Measurements from ENCODE around the gene RALA. TPM values are rescaled to one million over a fixed set of nuclear protein-coding genes. Genes with fewer than 3 reads are reported as not detected.

Gene RALA, protein sequence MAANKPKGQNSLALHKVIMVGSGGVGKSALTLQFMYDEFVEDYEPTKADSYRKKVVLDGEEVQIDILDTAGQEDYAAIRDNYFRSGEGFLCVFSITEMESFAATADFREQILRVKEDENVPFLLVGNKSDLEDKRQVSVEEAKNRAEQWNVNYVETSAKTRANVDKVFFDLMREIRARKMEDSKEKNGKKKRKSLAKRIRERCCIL
- polyA plus RNA-seq: 10 to 100 TPM; 28.9 to 33.7 (median 28.9) TPM

- Mint-ChIP-seq H3K27me3 (ENCODE audit: low read depth in 3 of 3) (peaks cover 1 to 8% (median 4%) of the 10 kb centered on the region in 3 donors), H3K4me1 (peaks cover 22 to 37% of the 10 kb centered on the region in 2 donors), H3K27ac (peak within 1 kb of the TSS; percentile 81 to 94 (median 86)), H3K4me3 (peak within 1 kb of the TSS; percentile 87 to 96 (median 92)), H3K36me3 (no peaks in the 10 kb centered on the region), H3K9me3 (no peaks in the 10 kb centered on the region)
- peak; percentile 85 to 89 (median 88) for DNase-seq
These were observed at the start of gene RALA for GRCh38 chr7:39623047-39623731. TSS of gene RALA (plus strand) at chr7:39623572. CDS start at chr7:39686668, 63,096 bp downstream.

- Mint-ChIP-seq H3K36me3 (peaks cover 4 to 20% (median 7%) of the 10 kb centered on the region in 3 donors), H3K27ac (no peak overlapping the region), H3K27me3 (ENCODE audit: low read depth in 3 of 3) (peaks cover 0 to 1% (median 0%) of the 10 kb centered on the region in 3 donors), H3K4me3 (no peak overlapping the region), H3K4me1 (no peaks in the 10 kb centered on the region), H3K9me3 (no peaks in the 10 kb centered on the region)
- no peak for DNase-seq
These were observed 48.6 kb upstream of the RALA start for GRCh38 chr7:39574673-39575349.

DNA sequence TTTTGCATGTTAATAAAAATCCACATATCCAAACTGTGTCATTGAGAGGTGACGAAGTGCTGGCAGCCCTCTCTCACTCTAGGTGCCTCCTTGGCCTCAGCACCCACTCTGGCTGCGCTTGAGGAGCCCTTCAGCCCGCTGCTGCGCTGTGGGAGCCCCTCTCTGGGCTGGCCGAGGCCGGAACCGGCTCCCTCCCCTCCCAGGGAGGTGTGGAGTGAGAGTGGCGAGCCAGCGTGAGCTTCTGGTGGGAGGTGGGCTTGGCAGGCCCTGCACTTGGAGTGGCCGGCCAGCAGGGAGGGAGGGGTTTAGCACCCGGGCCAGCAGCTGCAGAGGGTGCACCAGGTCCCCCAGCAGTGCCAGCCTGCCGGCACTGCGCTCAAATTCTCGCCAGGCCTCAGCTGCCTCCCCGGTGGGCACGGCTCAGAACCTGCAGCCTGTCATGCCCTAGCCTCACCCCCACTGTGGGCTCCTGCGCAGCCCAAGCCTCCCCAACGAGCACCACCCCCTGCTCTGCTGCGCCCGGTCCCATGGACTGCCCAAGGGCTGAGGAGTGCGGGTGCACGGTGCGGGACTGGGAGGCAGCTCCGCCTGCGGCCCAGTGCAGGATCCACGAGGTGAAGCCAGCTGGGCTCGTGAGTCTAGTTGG lies 46.0 kb upstream of the RALA start:
- Mint-ChIP-seq H3K4me3 (no peak overlapping the region), H3K9me3 (no peaks in the 10 kb centered on the region), H3K27me3 (ENCODE audit: low read depth in 3 of 3) (peaks cover 0 to 1% (median 0%) of the 10 kb centered on the region in 3 donors), H3K4me1 (no peaks in the 10 kb centered on the region), H3K27ac (no peak overlapping the region), H3K36me3 (peaks cover under 1 to 10% (median 4%) of the 10 kb centered on the region in 3 donors)
- DNase-seq: no peak

- no peak overlapping the region for H3K4me3 Mint-ChIP-seq
- H3K4me1 Mint-ChIP-seq: no peaks in the 10 kb centered on the region
- H3K36me3 Mint-ChIP-seq: peaks cover 0 to 4% (median 4%) of the 10 kb centered on the region in 3 donors
- H3K9me3 Mint-ChIP-seq: no peaks in the 10 kb centered on the region
- peak; percentile 56 to 68 (median 64) for DNase-seq
- no peak overlapping the region for H3K27ac Mint-ChIP-seq
- peaks cover 0 to 1% (median 0%) of the 10 kb centered on the region in 3 donors for H3K27me3 Mint-ChIP-seq (ENCODE audit: low read depth in 3 of 3)
These were observed 43.1 kb upstream of the RALA start for GRCh38 chr7:39580149-39580874.

- Mint-ChIP-seq H3K36me3 (peaks cover 0 to 4% (median 0%) of the 10 kb centered on the region in 3 donors), H3K27ac (no peak overlapping the region), H3K4me1 (no peaks in the 10 kb centered on the region), H3K9me3 (no peaks in the 10 kb centered on the region), H3K27me3 (ENCODE audit: low read depth in 3 of 3) (peaks cover 0 to 1% (median 0%) of the 10 kb centered on the region in 3 donors), H3K4me3 (no peak overlapping the region)
- no peak for DNase-seq
These were observed 40.8 kb upstream of the RALA start for GRCh38 chr7:39582536-39582935.

GRCh38 chr7:39583539-39583938 lies 39.8 kb upstream of the RALA start:
- H3K36me3 Mint-ChIP-seq: peaks cover 0 to 1% (median 0%) of the 10 kb centered on the region in 3 donors
- no peaks in the 10 kb centered on the region for H3K4me1 Mint-ChIP-seq
- H3K27ac Mint-ChIP-seq: no peak overlapping the region
- H3K27me3 Mint-ChIP-seq (ENCODE audit: low read depth in 3 of 3): peaks cover 0 to 1% (median 0%) of the 10 kb centered on the region in 3 donors
- no peaks in the 10 kb centered on the region for H3K9me3 Mint-ChIP-seq
- DNase-seq: no peak
- no peak overlapping the region for H3K4me3 Mint-ChIP-seq

- Mint-ChIP-seq H3K36me3 (no peaks in the 10 kb centered on the region), H3K27ac (no peak overlapping the region)
These were observed 36.0 kb upstream of the RALA start for GRCh38 chr7:39587393-39587792.

GRCh38 chr7:39588416-39588815 lies 35.0 kb upstream of the RALA start:
- Mint-ChIP-seq H3K27me3 (ENCODE audit: low read depth in 3 of 3) (peaks cover 0 to 2% (median 1%) of the 10 kb centered on the region in 3 donors), H3K4me1 (peaks cover 5 to 8% of the 10 kb centered on the region in 2 donors), H3K27ac (no peak overlapping the region), H3K9me3 (no peaks in the 10 kb centered on the region), H3K36me3 (no peaks in the 10 kb centered on the region), H3K4me3 (no peak overlapping the region)
- no peak for DNase-seq

More at GRCh38 chr7:39587393-39587792, 36.0 kb upstream of the RALA start:
- Mint-ChIP-seq H3K27me3 (ENCODE audit: low read depth in 3 of 3) (peaks cover 0 to 2% (median 1%) of the 10 kb centered on the region in 3 donors), H3K9me3 (no peaks in the 10 kb centered on the region), H3K4me1 (peaks cover 5 to 8% of the 10 kb centered on the region in 2 donors), H3K4me3 (no peak overlapping the region)
- no peak for DNase-seq

DNA sequence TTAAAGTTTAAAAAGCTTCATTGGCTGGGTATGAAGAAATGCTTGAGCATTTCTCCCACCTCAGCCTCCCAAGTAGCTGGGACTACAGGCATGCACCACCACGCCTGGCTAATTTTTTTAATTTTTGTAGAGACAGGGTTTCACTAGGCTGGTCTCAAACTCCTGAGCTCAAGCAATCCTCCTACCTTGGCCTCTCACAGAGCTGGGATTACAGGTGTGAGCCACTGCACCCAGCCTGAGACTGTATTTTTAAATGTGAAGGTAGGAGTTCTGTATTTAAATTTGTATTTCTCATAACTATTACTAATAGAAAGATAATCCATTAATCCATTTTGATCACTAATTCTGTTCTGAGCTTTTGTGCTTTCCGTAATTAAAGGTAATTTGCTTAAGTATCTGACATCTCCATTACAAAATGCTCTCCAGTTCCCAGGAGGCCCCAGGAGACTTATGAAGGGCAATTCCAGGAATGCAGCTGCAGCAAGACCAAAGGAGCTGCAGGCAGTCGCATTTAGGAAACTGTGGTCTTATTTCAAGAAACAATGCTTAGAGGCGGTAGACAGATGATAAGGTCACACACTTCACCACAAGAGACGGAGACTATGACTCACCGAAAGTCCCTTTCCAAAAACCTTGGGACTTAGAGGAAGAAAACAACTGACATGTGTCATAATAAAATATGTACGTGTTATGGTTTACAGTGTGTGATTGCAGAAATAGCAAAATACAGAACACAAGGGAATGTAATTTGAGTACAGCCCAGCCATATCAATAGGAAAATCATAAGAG lies 33.9 kb upstream of the RALA start:
- Mint-ChIP-seq H3K27ac (peak overlapping the region in 1 of 6 donors; percentile 48), H3K36me3 (no peaks in the 10 kb centered on the region), H3K4me1 (peaks cover 5 to 8% of the 10 kb centered on the region in 2 donors), H3K9me3 (no peaks in the 10 kb centered on the region), H3K4me3 (no peak overlapping the region), H3K27me3 (ENCODE audit: low read depth in 3 of 3) (peaks cover 1 to 2% (median 2%) of the 10 kb centered on the region in 3 donors)
- DNase-seq: peak; percentile 33 to 49 (median 48)

- Mint-ChIP-seq H3K27ac (no peak overlapping the region), H3K9me3 (no peaks in the 10 kb centered on the region), H3K36me3 (no peaks in the 10 kb centered on the region), H3K27me3 (ENCODE audit: low read depth in 3 of 3) (peaks cover 0 to 2% (median 2%) of the 10 kb centered on the region in 3 donors), H3K4me1 (peaks cover 5 to 8% of the 10 kb centered on the region in 2 donors), H3K4me3 (no peak overlapping the region)
- no peak for DNase-seq
These were observed 30.8 kb upstream of the RALA start for GRCh38 chr7:39592586-39592985.

GRCh38 chr7:39594988-39595620 lies 28.3 kb upstream of the RALA start:
- Mint-ChIP-seq H3K27ac (no peak overlapping the region), H3K27me3 (ENCODE audit: low read depth in 3 of 3) (peaks cover 0 to 2% (median 2%) of the 10 kb centered on the region in 3 donors), H3K36me3 (no peaks in the 10 kb centered on the region), H3K4me3 (no peak overlapping the region), H3K4me1 (no peaks in the 10 kb centered on the region), H3K9me3 (no peaks in the 10 kb centered on the region)
- DNase-seq: no peak

DNA sequence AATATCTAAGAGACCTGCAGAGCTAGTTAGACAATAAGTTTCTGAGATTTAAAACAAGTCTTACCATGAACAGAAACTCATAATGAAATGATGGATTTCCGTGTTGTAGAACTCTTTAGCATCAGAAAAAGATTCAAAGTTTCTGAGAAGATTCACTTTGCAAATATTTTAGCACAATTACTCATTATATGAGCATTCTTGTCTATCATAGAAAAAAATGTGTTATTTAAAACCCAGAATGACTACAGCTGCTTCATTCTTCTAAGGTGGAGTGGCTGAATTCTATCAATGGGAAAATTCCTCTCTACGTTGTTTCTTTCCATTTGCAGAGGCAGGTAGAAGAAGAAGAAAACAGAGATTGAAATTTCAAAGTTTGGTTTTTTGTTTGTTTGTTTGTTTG lies 21.0 kb upstream of the RALA start:
- Mint-ChIP-seq H3K4me1 (no peaks in the 10 kb centered on the region), H3K36me3 (no peaks in the 10 kb centered on the region), H3K27me3 (ENCODE audit: low read depth in 3 of 3) (peaks cover 2 to 16% (median 3%) of the 10 kb centered on the region in 3 donors)

More for the DNA sequence above, 21.0 kb upstream of the RALA start:
- DNase-seq: no peak
- Mint-ChIP-seq H3K27ac (no peak overlapping the region), H3K4me3 (no peak overlapping the region), H3K9me3 (no peaks in the 10 kb centered on the region)

All from immature natural killer cell (primary cell).